ENCODE data around the gene TRAPPC2.

The TRAPPC2 gene

DNA sequence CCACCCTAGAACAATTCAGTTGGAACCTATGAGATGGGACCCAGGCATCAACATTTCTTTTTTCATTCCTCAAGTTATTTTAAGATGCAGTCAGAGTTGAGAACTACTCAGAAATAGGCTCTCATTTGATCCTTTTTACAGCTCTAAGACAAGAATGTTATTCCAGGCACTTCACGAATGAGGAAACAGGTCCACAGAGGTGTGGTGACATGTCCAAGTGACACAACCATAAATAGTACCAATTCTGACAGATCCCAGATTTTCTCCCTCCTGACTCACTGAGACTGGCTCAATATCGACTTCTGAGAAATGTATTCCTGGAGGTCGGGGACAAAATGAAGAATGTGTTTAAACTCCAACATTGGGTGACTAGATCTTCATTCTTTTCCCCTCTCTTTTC, 70.4 kb downstream of the TRAPPC2 start:
- no peak for DNase-seq

DNA sequence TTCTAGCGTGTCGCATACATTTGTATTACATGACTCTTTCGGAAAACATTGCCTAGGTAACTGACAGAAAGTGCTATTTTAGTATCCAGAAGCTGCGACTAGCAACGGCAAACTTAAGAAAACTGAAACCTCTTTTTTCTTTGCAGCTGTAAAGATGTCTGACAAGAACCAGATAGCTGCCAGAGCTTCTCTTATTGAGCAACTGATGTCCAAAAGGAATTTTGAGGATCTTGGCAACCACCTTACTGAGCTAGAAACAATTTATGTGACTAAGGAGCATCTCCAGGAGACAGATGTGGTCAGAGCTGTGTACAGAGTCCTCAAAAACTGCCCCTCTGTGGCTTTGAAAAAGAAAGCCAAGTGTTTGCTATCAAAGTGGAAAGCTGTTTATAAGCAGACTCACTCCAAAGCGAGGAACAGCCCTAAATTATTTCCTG, 72.0 kb downstream of the TRAPPC2 start:
- no peak for DNase-seq
